KMS-11 (cell line): Measurements from ENCODE around the gene EEPD1.

ENCODE experiments used
- H2AFZ ChIP-seq: fragments of 200-600 bp; sonication (generic); 2 replicates; pipeline ENCODE4 v1.6.1; 2016; ENCODE audit warnings: antibody characterized with exemption, mixed run types, low read depth
- H3K27ac ChIP-seq: fragments of 200-600 bp; sonication (generic); 2 replicates; pipeline ENCODE4 v1.6.1; 2016; ENCODE audit warnings: mild to moderate bottlenecking, mixed run types
- H3K27me3 ChIP-seq: fragments of 200-600 bp; sonication (generic); 2 replicates; pipeline ENCODE4 v1.6.1; 2017; ENCODE audit warnings: mild to moderate bottlenecking, low read depth, mixed run types, moderate library complexity; ENCODE audit not compliant: insufficient read depth
- H3K36me3 ChIP-seq: fragments of 200-600 bp; sonication (generic); 2 replicates; pipeline ENCODE4 v1.6.1; 2017; ENCODE audit warnings: mild to moderate bottlenecking, mixed run types; ENCODE audit not compliant: insufficient read depth
- H3K4me1 ChIP-seq: fragments of 200-600 bp; sonication (generic); 2 replicates; pipeline ENCODE4 v1.6.1; 2016; ENCODE audit warnings: mild to moderate bottlenecking, low read depth, mixed run types; ENCODE audit not compliant: poor library complexity, severe bottlenecking
- H3K4me2 ChIP-seq: fragments of 200-600 bp; sonication (generic); 2 replicates; pipeline ENCODE4 v1.7.0; 2016; ENCODE audit warnings: mild to moderate bottlenecking, mixed run types
- H3K4me3 ChIP-seq: fragments of 200-600 bp; sonication (generic); IDR thresholded peaks from 2 replicates; pipeline ENCODE4 v1.6.1; 2017; ENCODE audit warnings: low read depth, low read length, mixed read lengths; ENCODE audit not compliant: insufficient read depth
- H3K79me2 ChIP-seq: fragments of 200-600 bp; sonication (generic); 2 replicates; pipeline ENCODE4 v1.6.1; 2016; ENCODE audit warnings: low read depth, mixed run types; ENCODE audit not compliant: insufficient read depth
- H3K9ac ChIP-seq: fragments of 200-600 bp; sonication (generic); 2 replicates; pipeline ENCODE4 v1.6.1; 2016; ENCODE audit warnings: mild to moderate bottlenecking, mixed run types
- H4K20me1 ChIP-seq: fragments of 200-600 bp; sonication (generic); 2 replicates; pipeline ENCODE4 v1.6.1; 2016; ENCODE audit warnings: mild to moderate bottlenecking, mixed run types; ENCODE audit not compliant: insufficient read depth
- CTCF ChIP-seq: fragments of 200-600 bp; sonication (generic); conservative IDR thresholded peaks from 2 replicates; pipeline ENCODE4 v1.6.1; 2017; ENCODE audit warnings: low read depth, mild to moderate bottlenecking, antibody characterized with exemption, low read length, moderate library complexity, mixed read lengths

EEPD1 gene

GRCh38 chr7:36301914-36302771 is 149.1 kb downstream of the EEPD1 start:
- no peak overlapping the region for H2AFZ ChIP-seq
- H3K4me1 ChIP-seq, result peaks cover 28% of the 10 kb centered on the region
- H3K27me3 ChIP-seq, result no peaks in the 10 kb centered on the region
- peak overlapping the region; percentile 47; the same call in 1 of the 2 replicates for H3K4me2 ChIP-seq
- no peaks in the 10 kb centered on the region for H3K79me2 ChIP-seq
- no peak overlapping the region for H3K9ac ChIP-seq
- H3K4me3 ChIP-seq, result no peak overlapping the region
- no peaks in the 10 kb centered on the region for H4K20me1 ChIP-seq
- no peaks in the 10 kb centered on the region for H3K36me3 ChIP-seq
- TF ChIP-seq CTCF, result no peak
- H3K27ac ChIP-seq, result no peak overlapping the region

DNA sequence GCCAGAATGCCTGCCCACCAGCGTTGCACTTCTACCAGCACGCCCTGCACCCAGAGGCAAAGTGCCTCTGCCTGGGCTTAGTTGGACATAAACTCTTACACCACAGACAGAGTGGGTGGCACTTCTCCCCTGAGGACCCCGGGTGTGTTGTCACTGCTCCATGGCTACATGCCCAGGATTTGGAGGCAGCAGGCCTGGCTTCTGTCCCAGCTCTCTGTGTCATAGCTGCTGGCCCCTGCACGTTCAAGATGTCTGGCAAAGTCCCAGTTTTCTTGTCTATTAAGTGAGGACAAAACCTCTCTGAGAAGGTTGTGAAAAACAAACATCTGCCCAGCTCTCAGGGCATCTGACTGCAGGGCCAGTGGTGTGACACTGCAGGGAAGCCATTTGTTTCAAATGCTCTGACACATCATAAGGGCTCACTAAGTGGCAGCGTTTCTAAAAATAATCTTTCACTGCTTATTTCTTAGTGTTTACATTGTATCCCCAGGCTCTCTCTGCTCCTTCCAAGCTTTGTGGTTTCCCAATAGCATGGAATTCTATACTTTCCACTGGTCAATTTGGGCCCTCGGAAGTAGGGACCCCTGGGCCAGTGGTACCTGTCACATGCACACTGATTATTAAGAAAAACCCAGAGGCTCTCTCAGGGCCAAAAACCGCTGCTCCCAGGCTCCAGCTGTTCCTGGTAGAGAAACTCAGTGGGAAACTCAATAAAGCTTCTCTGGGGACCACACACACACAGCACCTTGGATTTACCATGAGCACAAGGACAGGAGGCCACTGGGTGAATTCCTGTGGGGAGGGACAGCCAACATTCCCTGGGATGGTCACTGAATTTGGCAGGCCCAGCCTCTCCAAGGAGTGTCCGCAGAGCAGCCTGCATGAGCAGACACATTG is 150.4 kb downstream of the EEPD1 start:
- Histone ChIP-seq H3K9ac (peak overlapping the region; percentile 20; the same call in 1 of the 2 replicates), H3K4me1 (peaks cover 28% of the 10 kb centered on the region), H3K27ac (peak overlapping the region; percentile 77), H4K20me1 (no peaks in the 10 kb centered on the region), H3K4me3 (no peak overlapping the region), H2AFZ (peak overlapping the region; percentile 28; the same call in 1 of the 2 replicates), H3K4me2 (peak overlapping the region; percentile 47), H3K36me3 (no peaks in the 10 kb centered on the region), H3K79me2 (no peaks in the 10 kb centered on the region), H3K27me3 (no peaks in the 10 kb centered on the region)
- no peak for TF ChIP-seq CTCF

DNA sequence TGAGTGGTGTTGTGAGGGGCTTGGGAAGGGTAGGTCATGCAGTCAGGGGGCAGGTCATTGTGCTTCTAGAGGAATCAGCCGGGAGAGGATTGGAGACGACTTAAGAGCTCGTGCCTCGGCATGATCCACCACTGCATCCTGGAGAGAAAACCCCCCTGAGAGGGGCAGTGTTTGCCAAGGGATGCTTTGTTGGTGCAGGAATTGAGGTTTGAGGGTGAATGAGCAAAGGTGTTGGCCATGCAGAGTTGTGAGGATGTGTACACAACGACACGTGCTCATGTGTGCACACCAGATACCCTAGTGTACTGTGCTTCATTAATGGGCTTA is 151.0 kb downstream of the EEPD1 start:
- no peaks in the 10 kb centered on the region for H4K20me1 ChIP-seq
- H3K4me2 ChIP-seq, result peak overlapping the region; percentile 47; the same call in 1 of the 2 replicates
- no peak for TF ChIP-seq CTCF
- peak overlapping the region; percentile 28; the same call in 1 of the 2 replicates for H2AFZ ChIP-seq
- no peaks in the 10 kb centered on the region for H3K79me2 ChIP-seq
- peak overlapping the region; percentile 20; the same call in 1 of the 2 replicates for H3K9ac ChIP-seq
- H3K4me3 ChIP-seq, result no peak overlapping the region
- no peaks in the 10 kb centered on the region for H3K27me3 ChIP-seq
- peaks cover 28% of the 10 kb centered on the region for H3K4me1 ChIP-seq
- no peaks in the 10 kb centered on the region for H3K36me3 ChIP-seq
- peak overlapping the region; percentile 77 for H3K27ac ChIP-seq

DNA sequence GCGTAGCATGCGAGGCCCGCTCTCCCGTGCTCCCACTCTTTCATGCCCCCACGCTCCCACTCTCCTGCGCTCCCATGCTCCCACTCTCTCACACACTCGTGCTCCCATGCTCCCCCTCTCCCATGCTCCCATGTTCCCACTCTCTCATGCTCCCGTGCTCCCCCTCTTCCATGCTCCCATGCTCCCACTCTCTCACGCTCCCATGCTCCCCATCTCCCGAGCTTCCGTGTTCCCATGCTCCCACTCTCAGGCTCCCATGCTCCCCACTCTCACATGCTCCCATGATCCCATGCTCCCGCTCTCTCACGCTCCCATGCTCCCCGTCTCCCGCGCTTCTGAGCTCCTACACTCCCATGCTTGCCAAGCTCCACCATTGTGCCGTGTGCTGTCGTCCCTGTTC is 152.2 kb downstream of the EEPD1 start:
- TF ChIP-seq CTCF, result no peak
- Histone ChIP-seq H3K4me1 (peaks cover 28% of the 10 kb centered on the region), H4K20me1 (no peaks in the 10 kb centered on the region), H2AFZ (no peak overlapping the region), H3K4me3 (no peak overlapping the region), H3K4me2 (no peak overlapping the region), H3K36me3 (no peaks in the 10 kb centered on the region), H3K27ac (no peak overlapping the region), H3K9ac (no peak overlapping the region), H3K79me2 (no peaks in the 10 kb centered on the region), H3K27me3 (no peaks in the 10 kb centered on the region)
